ENCODE measurements around the gene SPAG5.

GRCh38 chr17:28552176-28552999 is 46.4 kb downstream of the SPAG5 start, which contains the start of gene UNC119:
- TF ChIP-seq CTCF (IDR thresholded peaks at IDR 0.05; ENCODE audit: low read depth, low read length, poor library complexity, severe bottlenecking) (no peak), EZH2phosphoT487 (IDR thresholded peaks at IDR 0.05; ENCODE audit: borderline replicate concordance, low read length) (no peak)

Data from DOHH2 (cell line).